ENCODE measurements around the gene KCNJ16. TPM values are rescaled to one million over a fixed set of nuclear protein-coding genes. Genes with fewer than 3 reads are reported as not detected.

Gene KCNJ16
- total RNA-seq = not detected

DNA sequence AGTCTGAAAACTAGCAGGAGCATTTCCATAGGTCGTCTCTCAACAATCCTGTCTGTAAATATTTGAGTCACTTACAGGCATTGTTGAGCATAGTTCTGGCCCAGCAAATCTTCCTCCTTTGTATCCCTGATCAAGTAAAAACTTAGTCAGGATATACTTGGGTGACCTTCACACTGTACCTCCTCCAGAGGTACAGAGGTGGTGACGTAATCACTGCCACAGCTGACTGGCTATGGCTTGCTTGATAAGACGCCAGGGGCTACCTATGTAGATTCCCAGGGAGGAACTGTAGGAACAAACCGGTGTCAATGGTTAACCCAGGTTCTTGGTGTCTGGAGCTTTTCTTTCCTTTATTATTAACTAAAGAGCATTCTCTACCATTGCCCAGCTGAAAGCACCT lies at the start of gene KCNJ16:
Gene KCNJ16, plus strand, starts transcription at position 270 of the 400 bp plus-strand sequence. CDS start 56,863 bp downstream, outside the sequence.
- CTCF ChIA-PET = no interaction called here
- Mint-ChIP-seq H3K9me3 (no peaks in the 10 kb centered on the region), H3K27ac (no peak within 1 kb of the TSS), H3K4me3 (no peak within 1 kb of the TSS), H3K36me3 (ENCODE audit: low read depth) (no peaks in the 10 kb centered on the region), H3K4me1 (ENCODE audit: low read depth) (no peaks in the 10 kb centered on the region), H3K27me3 (peaks cover 2% of the 10 kb centered on the region)
- intact Hi-C loops (cut with micrococcal nuclease) = no loop called here
- DNase-seq (no peak), ATAC-seq (no peak)
- POLR2A ChIA-PET = no interaction called here
- no peak for TF ChIP-seq CTCF (IDR thresholded peaks at IDR 0.05)

DNA sequence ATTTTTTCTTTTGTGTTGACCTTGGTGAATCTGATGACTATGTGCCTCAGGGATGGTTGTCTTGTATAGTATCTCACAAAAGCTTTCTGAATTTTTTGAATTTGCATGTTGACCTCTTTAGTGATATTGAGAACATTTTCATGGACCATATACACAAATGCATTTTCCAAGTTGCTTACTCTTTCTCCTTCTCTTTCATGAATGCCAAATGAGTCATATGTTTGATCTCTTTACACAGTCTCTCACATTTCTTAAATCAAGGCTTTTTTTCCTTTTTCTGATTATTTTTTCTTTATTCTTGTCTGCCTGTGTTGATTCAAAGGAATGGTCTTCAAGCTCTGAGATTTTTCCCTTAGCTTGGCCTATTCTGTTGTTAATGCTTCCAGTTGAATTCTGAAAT lies 46.6 kb upstream of the KCNJ16 start:
- Mint-ChIP-seq H3K4me1 (ENCODE audit: low read depth) (no peaks in the 10 kb centered on the region), H3K9me3 (no peaks in the 10 kb centered on the region), H3K27me3 (no peaks in the 10 kb centered on the region), H3K27ac (no peak overlapping the region), H3K36me3 (ENCODE audit: low read depth) (no peaks in the 10 kb centered on the region), H3K4me3 (no peak overlapping the region)
- ChIA-PET POLR2A (no interaction called here), CTCF (no interaction called here)
- intact Hi-C loops (cut with micrococcal nuclease) = no loop called here
- DNase-seq = no peak
- ATAC-seq = no peak
- no peak for TF ChIP-seq CTCF (IDR thresholded peaks at IDR 0.05)

- Mint-ChIP-seq H3K9me3 (no peaks in the 10 kb centered on the region), H3K27me3 (no peaks in the 10 kb centered on the region), H3K4me1 (ENCODE audit: low read depth) (no peaks in the 10 kb centered on the region), H3K27ac (no peak overlapping the region), H3K36me3 (ENCODE audit: low read depth) (no peaks in the 10 kb centered on the region), H3K4me3 (no peak overlapping the region)
- DNase-seq (no peak), ATAC-seq (no peak)
- intact Hi-C loops (cut with micrococcal nuclease) = no loop called here
- POLR2A ChIA-PET = no interaction called here
- no peak for TF ChIP-seq CTCF (IDR thresholded peaks at IDR 0.05)
- CTCF ChIA-PET = no interaction called here
Measured at GRCh38 chr17:70028978-70029767, 45.9 kb upstream of the KCNJ16 start.

GRCh38 chr17:70030371-70030770 lies 44.7 kb upstream of the KCNJ16 start:
- Mint-ChIP-seq H3K4me3 (no peak overlapping the region), H3K36me3 (ENCODE audit: low read depth) (no peaks in the 10 kb centered on the region), H3K27ac (no peak overlapping the region), H3K27me3 (no peaks in the 10 kb centered on the region), H3K9me3 (no peaks in the 10 kb centered on the region), H3K4me1 (ENCODE audit: low read depth) (no peaks in the 10 kb centered on the region)
- ChIA-PET CTCF (no interaction called here), POLR2A (no interaction called here)
- intact Hi-C loops (cut with micrococcal nuclease) = no loop called here
- DNase-seq (no peak), ATAC-seq (no peak)
- no peak for TF ChIP-seq CTCF (IDR thresholded peaks at IDR 0.05)

DNA sequence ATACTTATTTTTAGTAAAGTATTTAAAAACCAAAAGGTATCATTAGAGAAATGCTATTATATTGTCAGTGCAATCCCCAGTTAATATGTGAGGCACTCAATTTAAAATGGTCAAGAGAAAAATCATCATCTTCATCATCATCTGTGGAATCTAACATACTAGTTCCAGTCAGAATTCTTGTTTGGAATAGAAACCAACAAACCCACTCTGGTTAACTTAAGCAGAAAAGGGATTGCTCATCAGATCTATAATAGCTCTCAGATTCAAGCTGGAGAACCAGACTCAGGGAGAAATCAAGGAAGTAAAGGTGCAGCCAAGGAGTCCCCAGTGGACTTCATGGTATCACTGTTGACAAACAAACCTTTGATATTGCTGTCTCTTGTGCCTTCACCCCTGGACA lies 43.7 kb upstream of the KCNJ16 start:
- H3K4me3 Mint-ChIP-seq = no peak overlapping the region
- H3K36me3 Mint-ChIP-seq (ENCODE audit: low read depth) = no peaks in the 10 kb centered on the region
- no peak overlapping the region for H3K27ac Mint-ChIP-seq
- H3K27me3 Mint-ChIP-seq = no peaks in the 10 kb centered on the region
- no peak for TF ChIP-seq CTCF (IDR thresholded peaks at IDR 0.05)
- ChIA-PET POLR2A (no interaction called here), CTCF (no interaction called here)
- H3K4me1 Mint-ChIP-seq (ENCODE audit: low read depth) = no peaks in the 10 kb centered on the region
- H3K9me3 Mint-ChIP-seq = no peaks in the 10 kb centered on the region
- intact Hi-C loops (cut with micrococcal nuclease) = no loop called here
- ATAC-seq (no peak), DNase-seq (no peak)
